ENCODE data around the gene PGBD2. TPM values are rescaled to one million over a fixed set of nuclear protein-coding genes. Genes with fewer than 3 reads are reported as not detected.

PGBD2 gene
- total RNA-seq, 1 donor from 2014 or later: 16.6 TPM

Other genes with a start within 250 kb of the PGBD2 start
- not detected in 2 replicates for gene OR14I1, start 203.5 kb upstream of the PGBD2 start, total RNA-seq
- not detected in 2 replicates for gene LYPD8, start 150.5 kb upstream of the PGBD2 start, total RNA-seq
- 32.5 and 35.1 TPM in 2 replicates for gene SH3BP5L, start 80.3 kb upstream of the PGBD2 start, total RNA-seq
- gene ZNF672, start 68.0 kb upstream of the PGBD2 start, total RNA-seq: 36.8 and 37.2 TPM in 2 replicates
- 107 and 109 TPM in 2 replicates for gene ZNF692, start 47.1 kb upstream of the PGBD2 start, total RNA-seq

All from progenitor cell of endocrine pancreas (in vitro differentiated cells).